HG02884 (cell line): Measurements from ENCODE around the gene HSPA1L.
A peak's percentile ranks its signal among the peaks of the same experiment; 100 is the strongest.
"Not testable (repeated sequence)": the region's sequence is repeated elsewhere in the genome, so short reads cannot be mapped to it uniquely, and the experiment has no call there.

Experiments used
- ATAC-seq: cut with Tn5 transposase; IDR thresholded peaks from one replicate; pipeline ENCODE4 v1.9.1; 2021; ENCODE audit warnings: mild to moderate bottlenecking, moderate library complexity; ENCODE audit not compliant: unreplicated experiment

HSPA1L gene

DNA sequence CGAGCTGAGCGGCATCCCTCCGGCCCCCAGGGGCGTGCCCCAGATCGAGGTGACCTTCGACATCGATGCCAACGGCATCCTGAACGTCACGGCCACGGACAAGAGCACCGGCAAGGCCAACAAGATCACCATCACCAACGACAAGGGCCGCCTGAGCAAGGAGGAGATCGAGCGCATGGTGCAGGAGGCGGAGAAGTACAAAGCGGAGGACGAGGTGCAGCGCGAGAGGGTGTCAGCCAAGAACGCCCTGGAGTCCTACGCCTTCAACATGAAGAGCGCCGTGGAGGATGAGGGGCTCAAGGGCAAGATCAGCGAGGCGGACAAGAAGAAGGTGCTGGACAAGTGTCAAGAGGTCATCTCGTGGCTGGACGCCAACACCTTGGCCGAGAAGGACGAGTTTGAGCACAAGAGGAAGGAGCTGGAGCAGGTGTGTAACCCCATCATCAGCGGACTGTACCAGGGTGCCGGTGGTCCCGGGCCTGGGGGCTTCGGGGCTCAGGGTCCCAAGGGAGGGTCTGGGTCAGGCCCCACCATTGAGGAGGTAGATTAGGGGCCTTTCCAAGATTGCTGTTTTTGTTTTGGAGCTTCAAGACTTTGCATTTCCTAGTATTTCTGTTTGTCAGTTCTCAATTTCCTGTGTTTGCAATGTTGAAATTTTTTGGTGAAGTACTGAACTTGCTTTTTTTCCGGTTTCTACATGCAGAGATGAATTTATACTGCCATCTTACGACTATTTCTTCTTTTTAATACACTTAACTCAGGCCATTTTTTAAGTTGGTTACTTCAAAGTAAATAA is 2.2 kb upstream of the HSPA1L start:
- ATAC-seq = not testable (repeated sequence)

DNA sequence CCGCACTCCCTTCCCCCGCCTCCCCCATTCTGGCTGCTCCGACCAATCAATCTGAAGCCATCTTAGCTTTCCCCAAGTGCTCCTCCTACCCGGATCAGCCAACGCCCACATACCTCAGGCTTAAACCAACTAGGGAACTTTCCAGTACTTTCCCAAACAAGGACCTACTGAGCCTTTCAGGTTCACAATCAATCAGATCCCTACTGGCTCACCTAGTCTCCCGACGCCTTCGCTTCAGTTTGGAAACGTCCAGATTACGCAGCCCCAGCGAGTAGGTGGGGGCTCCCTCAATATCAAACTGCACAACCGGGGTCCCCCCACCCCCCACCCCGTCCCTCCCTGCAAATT is 432 bp downstream of the HSPA1L start:
- no peak for ATAC-seq

DNA sequence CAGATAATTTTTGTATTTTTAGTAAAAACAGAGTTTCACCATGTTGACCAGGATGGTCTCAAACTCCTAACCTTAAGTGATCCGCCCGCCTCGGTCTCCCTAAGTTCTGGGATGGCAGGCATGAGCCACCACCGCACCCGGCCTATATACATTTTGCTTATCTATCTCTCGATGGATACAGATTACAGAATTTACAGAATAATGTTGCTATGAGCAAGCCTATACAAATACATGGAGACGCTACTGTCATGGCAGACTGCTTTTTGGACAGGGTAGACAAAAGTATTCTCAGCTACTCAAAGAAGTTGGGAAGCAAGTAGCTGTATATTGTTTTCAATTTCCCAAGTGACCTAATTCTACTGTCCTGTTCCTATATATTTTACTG is 1.6 kb downstream of the HSPA1L start:
- ATAC-seq = no peak

DNA sequence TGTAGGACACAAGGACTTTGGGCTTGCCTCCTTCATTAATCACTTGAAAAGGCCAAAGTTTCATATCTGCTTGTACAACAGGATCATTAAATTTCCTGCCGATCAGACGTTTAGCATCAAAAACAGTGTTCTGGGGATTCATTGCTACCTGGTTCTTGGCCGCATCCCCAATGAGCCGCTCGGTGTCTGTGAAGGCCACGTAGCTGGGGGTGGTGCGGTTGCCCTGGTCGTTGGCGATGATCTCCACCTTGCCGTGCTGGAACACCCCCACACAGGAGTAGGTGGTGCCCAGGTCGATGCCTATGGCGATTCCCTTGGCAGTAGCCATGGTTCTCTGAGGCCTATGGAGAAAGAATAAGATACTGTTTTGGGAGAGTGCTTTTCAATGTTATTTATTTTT is 3.4 kb downstream of the HSPA1L start:
- no peak for ATAC-seq

DNA sequence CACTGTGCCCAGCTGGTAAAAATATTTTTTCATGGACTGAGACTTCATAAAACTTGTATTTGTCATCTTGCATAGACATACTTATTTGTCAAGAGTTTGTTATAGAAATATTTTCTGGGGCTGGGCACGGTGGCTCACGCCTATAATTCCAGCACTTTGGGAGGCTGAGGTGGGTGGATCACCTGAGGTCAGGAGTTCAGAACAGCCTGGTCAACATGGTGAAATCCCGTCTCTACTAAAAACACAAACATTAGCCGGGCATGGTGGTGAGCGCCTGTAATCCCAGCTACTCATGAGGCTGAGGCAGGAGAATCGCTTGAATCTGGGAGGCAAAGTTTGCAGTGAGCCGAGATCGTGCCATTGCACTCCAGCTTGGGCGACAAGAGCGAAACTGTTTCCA is 6.5 kb downstream of the HSPA1L start:
- ATAC-seq = not testable (repeated sequence)

DNA sequence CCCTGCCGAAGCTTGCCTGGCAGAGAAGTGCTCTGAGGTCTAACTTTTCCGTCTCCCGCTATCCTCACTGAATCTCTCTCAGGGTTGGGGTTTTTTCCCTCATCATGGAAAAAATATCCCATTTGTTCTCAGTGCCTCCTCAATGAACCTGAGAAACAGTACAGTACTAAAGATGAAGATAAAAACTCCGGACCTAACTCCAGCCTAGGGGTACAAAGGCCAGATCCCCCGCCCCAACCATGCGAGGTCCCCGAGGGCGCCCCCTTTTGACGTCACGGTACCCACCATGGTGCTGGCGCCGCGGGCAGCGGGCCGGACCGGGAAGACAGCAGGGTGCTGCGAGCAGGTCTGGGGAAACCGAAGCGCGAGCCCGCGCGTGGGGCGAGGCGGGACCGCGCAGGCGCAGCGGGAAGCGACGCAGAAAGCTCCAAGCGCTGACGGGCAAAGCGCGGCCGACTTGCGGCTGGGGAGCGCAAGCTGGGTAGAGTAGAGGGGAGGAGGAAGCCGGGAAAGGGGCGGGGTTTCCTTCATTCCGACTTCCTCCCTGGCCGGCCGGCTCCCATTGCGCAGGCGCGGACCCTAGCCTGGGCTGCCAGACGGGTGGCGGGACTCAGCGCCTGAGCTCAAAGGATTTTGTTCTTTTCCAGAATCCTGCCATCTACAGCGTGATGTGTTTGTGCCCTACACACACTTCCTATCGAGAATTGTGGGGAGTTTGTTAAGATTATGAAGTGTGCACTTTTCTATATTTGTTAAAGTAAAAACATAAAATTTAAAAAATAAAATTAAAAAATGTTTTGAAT is 8.4 kb downstream of the HSPA1L start, which contains the start of gene LSM2:
Gene LSM2 (minus strand): TSS at position 497 of the 803 bp plus-strand sequence. CDS start 209 bp downstream, at position 288.
- peak; percentile 81 for ATAC-seq

DNA sequence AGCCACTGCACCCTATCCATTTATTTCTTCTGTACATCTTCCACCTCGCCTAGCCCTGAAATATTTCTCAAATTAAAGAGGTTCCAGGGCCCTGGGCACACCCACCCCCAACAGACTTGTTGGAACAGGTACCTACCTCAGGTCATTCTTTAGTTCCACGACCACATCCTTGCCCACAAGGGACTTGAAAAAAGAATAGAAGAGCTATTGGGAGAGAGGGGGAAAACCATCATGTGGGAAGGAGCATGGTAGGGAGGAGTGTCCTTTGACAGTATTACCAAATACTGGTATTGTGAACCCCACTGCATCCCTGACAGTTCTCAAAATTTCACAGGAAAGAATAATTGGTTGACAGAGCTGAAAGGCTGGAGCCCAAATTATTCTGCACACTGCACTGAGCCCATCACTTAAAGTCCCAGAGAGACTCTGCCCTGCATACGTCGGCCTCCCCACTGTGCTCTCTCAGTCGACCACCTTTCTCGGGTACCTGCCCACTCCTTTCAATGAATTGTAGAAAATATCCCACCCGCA is 9.1 kb downstream of the HSPA1L start:
- ATAC-seq = peak; percentile 5

DNA sequence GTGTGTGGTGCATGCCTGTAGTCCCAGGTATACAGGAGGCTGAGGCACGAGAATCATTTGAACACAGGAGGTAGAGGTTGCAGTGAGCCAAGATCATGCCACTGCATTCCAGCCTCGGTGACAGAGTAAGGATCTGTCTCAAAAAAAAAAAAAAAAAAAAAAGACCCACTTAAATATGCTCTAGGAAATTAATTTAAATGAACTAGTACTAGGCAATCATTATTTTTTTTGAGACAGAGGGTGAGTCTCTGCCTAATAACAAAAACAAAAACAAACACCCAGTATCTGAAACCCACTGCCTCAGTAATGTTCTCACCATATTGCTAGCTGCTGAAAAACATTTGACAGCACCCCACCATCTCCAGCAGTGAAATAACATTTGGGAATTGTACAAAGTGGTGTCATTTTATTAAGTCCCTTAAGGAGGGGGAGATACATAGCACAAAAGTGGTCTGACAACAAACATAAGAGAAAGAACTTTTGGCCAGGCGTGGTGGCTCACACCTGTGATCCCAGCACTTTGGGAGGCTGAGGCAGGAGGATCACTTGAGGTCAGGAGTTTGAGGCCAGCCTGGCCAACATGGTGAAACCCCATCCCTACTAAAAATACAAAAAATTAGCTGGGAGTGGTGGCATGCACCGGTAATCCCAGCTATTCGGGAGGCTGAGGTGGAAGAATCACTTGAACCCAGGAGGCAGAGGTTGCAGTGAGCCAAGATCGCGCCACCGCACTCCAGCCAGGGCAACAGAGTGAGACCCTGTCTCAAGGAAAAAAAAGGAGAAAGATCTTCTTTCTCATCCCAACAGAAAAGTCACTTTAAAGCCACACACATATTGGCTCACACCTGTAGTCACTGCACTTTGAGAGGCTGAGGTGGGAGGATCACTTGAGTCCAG is 13.8 kb downstream of the HSPA1L start:
- not testable (repeated sequence) for ATAC-seq

DNA sequence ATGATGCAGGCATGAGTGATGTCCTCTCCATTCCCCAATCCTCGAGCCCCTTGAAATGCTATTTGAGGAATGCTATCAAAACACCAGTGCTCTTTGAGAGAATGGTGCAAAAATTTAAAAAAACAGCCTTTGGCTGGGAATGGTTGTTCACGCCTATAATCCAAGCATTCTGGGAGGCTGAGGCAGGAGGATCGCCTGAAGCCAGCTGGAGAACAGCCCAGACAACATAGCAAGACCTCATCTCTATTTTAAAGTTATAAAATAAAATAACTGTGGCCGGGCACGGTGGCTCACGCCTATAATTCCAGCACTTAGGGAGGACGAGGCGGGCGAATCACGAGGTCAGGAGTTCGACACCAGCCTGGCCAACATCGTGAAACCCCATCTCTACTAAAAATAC is 15.3 kb downstream of the HSPA1L start:
- no peak for ATAC-seq

DNA sequence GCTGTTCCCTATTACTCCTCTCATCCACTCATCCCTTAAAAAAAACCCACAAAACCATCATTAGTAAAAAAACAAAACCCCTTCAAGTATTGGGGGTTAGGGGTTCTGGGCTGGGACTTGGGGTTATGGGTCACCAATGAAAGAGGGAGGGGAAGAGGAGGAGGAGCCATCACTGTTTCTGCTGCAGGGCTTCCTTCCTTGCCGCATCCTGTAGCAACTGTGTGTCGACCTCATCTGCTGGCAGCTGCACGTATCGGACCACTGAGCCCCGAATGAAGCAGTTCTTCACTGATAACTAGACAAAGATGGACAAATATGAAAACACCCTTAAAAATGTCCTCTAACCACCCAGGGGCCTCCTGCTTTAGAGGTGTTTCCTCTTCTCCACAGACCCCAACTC is 17.5 kb downstream of the HSPA1L start:
- no peak for ATAC-seq

DNA sequence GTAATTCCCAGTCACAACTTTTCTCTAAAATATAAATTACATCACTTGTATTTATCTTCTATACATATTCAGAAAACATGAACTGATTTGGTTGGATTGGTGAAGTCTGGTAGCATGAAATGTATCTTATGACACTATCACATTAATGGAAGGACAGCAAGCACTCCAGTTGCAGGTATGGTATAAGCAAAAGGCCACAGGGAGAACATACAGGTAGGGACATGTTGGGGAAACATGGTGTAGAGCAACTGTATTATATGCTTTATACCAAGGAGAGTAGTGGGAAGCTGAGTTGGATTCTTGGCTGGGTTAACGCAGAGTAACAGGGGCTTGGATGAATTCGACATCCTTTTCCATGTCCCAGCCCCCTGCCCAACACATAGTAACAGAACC is 18.1 kb downstream of the HSPA1L start:
- ATAC-seq = no peak

DNA sequence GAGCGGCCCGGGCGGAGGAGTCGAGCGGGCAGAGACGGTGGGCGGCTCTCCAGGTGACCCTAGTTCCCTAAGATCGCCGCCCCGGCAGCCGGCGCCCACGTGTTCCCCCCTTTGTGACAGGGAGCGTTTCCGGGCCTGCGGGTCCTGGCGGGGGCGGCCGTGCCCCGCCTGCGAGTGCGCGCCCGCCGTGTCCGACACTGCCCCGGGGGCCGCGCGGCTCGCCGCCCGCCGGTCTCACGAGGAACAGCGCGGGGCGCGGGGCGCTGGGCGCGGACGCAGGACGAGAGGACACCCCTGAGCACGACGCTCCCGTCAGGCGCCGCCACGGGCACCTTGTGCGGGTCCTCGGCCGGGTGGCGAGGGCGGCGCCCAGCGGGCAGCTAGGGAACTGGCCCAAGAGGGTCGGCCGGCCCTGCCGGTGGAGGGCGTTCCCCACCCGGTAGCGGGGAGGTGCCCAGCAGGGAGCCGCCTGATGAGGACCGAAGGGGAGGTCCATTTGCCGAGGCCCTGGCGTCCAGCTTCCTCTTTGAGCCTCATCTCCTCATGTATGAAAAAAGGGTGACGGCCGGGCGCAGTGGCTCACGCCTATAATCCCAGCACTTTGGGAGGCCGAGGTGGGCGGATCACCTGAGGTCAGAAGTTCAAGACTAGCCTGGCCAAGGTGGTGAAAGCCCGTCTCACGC is 19.3 kb downstream of the HSPA1L start, which contains the start of gene VARS1:
Gene VARS1 (minus strand): TSS at position 137 of the 683 bp plus-strand sequence. CDS start 535 bp downstream, outside the sequence.
- ATAC-seq = no peak

DNA sequence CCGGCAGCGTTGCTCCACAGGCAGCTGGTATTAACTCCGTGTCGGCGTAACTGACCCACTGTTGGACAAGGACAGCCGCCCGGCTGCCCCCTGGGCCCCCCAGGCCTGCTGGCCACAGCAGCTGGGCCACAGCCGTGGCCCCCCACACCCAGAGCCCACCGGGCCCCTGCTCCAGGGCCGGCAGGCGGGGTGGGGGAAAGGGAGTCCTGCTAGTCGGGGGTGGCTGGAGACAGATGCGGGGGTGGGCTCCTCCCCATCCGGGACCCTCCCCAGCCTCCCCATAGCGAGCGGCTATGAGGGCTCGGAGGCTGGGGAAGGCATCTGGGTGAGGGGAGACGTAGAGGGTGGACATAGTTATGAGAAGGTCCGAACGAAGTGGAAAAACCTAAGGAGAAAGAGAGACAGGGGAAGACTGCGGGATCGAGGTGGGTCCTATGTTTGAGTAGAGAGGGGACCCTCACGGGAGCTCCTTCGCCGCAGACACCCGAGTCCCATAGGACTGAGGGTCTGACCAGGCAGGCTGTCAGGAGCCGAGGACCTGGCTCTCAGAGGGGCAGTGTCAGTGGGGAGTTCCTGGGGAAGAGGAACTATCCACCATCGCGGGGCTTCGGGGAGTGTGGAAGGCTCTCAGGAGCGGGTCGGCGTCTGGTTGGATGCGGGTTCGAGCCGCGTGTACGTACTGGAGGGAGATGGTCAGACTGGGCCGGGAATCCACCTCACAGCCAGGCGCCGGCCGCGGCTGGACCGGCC is 20.0 kb downstream of the HSPA1L start:
- ATAC-seq = no peak

DNA sequence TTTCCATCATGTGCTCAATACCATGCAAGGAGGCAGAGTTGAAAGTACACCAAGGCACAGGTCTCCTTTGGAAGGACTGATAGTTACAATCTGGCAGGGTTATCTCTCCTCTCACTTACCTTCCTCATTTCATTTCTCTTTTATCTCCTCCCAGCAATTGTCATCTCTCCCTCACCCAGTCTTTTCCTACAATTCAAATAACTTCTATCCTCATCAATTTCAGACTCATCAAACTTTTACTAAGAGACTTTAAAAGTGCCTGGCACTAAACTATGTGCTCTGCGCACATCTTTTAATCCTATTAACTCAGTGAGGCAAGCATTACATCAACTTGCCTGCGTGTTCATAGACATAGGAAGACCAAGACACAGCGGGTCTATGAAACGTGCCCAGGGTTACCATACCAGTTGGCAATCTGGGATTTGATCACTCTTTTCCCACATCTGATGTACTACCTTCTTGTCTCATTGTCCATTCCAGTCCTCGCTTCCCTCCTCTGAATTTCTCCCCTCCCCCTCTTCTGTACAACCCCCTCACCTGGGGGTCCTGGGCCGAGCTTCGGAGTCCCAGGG is 20.7 kb downstream of the HSPA1L start:
- ATAC-seq = no peak

DNA sequence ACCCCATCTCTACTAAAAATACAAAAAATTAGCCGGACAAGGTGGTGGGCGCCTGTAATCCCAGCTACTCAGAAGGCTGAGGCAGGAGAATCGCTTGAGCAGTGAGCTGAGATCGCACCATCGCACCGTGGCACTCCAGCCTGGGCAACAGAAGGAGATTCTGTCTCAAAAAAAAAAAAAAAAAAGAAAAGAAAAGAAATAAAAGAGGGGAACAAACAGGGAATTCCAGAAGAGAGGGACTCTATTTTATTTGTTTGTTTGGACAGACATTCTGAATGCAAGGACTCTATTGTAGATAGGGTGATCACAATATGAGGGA is 21.2 kb downstream of the HSPA1L start:
- not testable (repeated sequence) for ATAC-seq

DNA sequence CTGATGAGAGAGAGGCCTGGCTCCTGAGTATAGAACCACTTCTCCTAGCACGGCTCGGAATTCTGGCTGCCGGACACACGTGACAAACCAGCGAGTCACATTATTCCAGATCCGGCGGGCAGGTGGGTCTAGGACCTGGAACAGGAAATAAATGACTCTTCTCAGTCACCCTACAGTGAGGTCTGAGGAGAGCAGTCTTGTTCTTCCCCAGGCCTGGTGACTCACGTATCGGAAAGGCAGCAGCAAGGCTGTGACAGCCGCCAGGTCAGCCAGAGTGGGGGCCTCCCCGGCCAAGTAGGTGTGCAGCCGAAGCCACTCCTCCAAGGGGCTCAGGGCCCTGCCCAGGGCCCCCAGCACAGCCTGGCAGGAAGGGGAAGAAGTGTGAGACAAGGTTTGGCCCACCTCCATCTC is 22.3 kb downstream of the HSPA1L start:
- no peak for ATAC-seq

DNA sequence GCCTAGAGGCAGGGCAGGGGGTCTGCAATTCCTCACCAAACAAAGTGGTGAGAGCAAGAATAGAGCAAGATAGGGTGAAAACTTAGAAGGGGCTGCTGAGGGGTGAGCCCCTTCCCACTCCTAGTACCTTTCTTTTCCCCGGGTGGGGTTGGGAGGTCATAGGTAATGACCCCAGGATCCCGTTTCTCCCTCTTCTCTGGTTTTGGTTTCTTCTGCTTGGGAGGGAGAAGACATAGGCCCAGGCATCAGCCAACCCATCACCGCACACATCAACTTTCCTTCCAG is 23.1 kb downstream of the HSPA1L start:
- no peak for ATAC-seq

DNA sequence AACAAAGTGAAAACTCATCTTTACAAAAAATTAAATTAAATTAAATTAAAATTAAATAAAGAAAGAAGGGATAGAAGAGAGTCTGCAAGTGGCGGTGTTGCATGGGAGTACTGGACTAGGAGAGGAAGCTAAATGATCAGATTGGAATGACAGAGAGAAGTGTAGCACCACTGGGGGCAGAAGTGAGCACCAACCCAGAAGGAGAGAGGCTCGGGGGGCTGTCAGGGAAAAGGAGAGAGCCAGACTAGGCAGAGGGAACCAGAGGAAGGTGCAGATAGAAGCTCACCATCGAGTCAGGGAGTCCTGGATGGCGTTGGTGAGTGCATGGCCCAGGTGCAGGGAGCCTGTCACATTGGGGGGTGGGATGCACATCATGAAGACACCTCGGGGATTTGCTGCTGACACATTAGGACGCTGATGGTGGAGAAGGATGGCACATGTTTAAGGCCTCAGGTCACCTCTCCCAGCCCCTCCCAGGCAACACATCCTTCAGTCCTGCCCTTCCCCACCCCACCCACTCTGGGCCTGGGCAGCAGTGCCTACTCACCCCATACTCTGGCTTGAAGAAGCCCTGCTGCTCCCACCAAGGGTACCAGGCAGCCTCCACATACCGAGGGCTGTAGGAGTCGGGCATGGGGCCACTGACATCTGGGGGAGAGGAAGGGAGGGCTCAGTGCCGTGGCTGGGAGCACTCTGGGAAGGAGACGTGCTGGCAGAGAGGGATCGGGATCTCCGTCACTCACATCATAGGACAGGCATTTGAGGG is 23.6 kb downstream of the HSPA1L start:
- no peak for ATAC-seq

DNA sequence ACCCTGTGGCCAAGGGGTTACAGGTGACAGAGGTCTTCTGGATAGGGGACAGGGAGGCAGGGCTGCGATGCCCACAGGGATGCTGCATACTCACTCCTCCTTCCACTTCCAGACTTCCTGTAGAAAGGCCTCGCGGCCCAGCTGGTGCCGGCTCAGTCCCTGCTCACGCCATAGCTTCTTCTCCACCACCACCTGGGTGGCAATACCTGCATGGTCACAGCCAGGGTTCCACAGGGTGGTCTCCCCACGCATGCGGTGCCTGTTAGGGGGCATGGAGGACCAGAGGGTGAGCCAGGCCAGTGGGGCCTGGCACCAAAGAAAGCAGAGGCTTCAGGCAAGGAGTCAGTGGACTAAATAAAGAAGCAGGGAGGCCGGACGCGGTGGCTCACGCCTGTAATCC is 29.6 kb downstream of the HSPA1L start:
- no peak for ATAC-seq
